GM18858 (cell line): Measurements from ENCODE around the gene SLPI.

ENCODE experiments used
- ATAC-seq: cut with Tn5 transposase; IDR thresholded peaks from one replicate; pipeline ENCODE4 v1.9.1; 2021; ENCODE audit not compliant: unreplicated experiment

The SLPI gene

DNA sequence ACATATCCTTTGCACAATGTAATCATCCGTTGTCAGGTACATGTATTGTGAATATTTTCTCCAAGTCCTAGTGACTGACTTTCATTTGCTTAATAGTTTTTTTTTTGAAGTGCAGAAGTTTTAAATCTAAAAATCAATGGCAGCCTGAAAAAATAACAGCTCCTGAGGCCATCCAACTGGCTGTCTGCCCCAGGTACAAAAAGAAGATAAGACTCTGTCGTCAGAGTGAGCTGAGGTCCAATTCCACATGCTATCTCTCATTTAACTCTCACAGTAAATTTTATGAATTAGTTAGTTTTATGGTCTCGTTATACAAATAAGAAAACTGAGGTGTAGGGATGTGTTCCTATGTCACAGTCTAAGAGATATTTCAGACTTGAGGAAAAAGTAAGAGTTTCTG, 21.0 kb upstream of the SLPI start:
- no peak for ATAC-seq

DNA sequence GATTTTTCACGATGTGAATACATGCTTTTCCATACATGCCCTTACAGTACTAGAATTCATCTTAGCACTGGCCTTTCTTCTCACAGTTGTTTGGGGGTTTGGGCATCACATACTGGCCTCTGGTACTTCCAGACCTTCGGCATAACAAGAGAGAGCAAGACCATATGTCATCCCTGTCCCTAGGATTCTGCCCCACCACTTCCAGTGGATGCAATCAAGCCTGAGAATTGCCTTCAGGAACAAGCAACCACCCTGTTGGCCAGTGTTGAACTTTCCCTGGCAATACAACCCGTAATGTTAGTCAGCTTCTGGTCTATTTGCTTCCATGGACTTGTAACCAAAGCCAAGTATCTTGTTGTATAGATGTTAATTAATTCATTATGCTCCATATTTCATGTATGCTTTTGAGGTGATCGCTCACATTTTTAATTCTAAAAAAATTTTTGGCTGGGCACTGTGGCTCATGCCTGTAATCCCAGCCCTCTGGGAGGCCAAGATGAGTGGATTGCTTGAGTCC, 15.4 kb upstream of the SLPI start:
- ATAC-seq: no peak

DNA sequence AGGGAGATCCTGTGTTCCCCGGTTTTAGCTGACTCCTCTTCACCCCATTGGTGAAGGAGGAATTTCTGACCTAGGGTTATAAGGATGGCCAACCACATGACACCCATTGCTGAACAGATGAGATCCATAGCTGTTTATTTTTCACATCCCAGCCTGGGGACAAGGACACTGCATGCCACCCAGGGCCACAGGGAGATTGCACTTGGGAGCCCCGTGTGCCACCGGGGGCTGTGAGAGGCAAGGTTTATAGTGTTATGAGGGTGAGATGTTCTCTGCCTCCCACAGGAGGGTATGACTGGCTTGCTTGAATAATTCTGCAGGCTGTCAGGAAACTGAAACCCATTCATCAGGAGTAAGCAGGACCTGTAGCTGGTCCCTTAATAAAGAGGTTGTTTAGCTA, 14.7 kb upstream of the SLPI start:
- no peak for ATAC-seq

DNA sequence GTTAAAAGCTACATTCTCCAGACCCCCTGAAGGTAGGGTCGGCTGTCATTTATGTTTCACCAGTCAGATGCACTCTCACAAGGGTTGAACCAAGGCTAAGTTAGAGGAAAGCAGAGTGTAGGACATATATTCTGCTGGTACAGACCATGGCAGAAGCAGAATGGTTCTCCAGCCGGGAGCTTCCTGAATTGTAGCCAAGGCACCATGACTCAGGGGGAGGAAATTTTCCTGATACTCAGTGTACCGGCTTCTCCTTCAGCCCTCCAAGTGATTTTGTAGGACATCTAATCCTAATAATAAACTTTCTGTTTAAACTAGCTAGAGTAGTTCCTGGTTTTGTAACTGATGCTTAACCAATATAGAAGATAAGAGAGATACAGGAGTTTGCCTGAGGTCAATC, 14.2 kb upstream of the SLPI start:
- ATAC-seq: no peak

DNA sequence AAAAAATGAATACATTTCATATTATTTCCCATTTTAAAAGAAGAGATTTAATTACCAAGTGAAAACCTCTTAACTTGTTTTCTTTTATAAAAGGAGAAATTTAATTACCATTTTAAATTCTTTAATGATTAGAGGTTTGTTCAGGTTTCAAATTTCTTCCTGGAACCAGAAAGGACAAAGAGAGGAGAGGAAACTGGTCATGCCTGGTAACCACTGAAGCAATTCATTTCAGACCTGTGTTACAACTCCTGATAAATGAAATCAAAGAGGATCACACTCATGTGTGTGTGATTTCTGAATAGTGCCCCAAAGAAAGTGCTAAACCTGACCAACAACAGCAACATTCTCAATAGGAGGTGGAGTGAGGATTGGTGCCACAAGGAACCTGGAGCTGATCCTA, 12.6 kb upstream of the SLPI start:
- ATAC-seq: no peak

DNA sequence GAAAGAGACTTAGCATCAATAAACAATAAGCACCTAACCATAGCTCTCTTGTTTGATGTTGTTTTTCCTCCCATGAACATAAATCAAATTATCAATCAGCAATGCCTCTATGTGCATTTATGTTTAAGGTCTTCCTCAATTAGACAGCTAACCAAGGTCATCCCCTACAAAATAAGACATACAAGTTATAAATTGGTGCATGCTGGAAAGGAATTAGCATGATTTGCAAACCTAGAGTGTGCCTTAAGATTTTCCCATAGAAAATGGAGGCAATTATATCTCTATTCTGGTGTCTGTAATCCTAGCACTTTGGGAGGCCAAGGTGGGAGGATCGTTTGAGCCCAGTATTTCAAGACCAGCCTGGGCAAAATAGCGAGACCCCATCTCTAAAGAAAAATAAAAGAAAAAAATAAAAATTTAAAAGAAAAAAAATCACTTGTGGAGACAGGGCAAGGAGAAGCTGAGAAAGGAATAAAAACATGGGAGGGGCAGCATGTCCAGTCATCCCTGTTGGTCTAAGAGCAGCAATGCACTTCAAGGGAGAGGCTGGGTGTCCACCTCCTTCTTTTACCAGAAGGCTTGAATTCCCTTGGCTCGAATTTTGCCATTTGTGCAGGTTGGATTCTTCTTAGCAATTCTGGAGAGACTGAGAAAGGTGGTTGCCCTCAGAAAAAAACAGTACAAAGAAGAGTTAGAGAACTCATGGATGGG, 9.3 kb upstream of the SLPI start:
- no peak for ATAC-seq

DNA sequence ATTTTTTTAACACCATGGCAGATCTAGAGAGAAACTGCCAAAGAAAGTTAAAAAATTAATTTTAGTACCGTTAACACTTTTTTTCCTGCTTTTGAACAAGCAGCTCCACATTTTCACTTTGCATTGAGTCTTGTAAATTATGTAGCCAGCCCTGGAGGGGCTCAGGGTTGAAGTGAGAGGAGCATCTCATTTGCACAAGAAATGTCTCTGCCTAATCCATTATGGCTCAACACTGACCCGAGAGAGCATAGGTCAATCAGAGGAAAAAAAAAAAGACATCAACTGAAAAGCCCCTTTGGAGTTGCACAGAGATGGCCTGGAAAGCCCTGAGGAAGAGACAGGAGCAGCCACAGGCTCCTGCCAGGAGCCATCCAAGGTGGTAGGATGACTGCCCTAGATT, 4.3 kb upstream of the SLPI start:
- ATAC-seq: no peak

DNA sequence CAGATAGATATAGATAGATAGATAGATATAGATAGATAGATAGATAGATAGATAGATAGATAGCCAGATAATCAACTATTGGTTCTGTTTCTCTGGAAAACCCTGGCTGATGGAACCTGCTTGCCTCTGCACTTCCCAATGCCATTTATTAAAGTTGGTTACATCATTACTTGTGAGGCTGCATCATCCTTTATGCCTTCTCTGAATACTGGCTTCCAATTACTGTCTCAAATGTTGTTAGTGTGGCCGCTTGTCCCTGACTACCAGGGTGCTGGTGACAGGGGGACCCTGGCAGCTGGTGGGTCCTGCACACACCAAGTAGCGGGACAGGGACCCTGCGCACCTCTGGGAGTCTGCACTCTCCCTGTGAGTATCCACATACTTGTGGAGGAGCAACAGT, 3.9 kb upstream of the SLPI start:
- ATAC-seq: no peak

DNA sequence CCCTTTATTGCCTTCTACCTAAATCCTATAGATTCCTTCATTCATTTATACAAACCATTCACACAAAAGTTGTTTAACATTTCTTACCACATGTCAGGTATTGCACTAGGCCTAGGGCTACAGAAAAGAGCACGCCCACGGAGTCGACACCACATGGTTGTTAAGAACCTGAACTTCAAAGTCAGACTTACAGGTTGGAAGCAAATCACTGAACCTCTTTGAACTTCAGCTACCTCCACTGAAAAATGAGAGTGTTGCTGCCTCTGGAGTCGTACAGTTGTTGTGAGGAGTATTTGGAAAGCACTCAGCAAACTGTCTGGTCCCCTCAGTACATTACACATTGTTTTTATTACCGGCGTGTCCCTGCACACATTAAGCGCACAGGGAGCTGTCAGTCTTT, 3.3 kb upstream of the SLPI start:
- no peak for ATAC-seq

DNA sequence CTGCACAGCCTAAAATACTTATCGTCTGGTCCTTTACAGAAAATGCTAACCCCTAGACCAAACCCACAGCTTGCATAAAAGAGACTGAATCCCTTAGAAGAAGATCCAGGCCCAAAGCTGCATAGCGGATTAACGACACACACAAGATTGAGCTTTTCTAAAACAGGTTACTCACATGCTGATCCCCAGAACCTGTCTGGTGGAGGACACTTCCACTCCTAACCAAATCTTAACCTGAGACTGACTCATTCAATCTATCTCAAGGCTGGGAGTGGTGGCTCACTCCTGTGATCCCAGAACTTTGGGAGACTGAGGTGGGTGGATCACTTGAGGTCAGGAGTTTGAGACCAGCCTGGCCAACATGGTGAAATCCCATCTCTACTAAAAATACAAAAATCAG, 2.8 kb upstream of the SLPI start:
- no peak for ATAC-seq

DNA sequence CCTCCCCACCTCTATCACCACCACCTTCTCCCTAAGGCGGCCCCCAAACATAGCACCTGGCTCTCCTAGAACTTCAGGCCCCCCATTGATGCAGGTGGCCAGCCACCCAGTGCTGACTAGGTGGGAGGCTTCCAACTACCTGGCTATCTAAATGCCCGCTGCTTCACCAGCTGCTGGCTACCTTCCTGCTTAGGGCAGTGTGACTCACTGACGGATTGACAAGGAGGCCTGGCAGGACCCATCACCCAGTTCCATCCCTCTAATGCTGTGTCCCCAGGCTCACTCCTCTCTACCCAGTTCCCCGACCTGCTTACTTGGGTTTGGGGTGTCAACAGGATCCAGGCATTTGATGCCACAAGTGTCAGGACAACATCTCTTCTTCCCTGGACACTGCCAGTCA, 1.1 kb downstream of the SLPI start:
- no peak for ATAC-seq

DNA sequence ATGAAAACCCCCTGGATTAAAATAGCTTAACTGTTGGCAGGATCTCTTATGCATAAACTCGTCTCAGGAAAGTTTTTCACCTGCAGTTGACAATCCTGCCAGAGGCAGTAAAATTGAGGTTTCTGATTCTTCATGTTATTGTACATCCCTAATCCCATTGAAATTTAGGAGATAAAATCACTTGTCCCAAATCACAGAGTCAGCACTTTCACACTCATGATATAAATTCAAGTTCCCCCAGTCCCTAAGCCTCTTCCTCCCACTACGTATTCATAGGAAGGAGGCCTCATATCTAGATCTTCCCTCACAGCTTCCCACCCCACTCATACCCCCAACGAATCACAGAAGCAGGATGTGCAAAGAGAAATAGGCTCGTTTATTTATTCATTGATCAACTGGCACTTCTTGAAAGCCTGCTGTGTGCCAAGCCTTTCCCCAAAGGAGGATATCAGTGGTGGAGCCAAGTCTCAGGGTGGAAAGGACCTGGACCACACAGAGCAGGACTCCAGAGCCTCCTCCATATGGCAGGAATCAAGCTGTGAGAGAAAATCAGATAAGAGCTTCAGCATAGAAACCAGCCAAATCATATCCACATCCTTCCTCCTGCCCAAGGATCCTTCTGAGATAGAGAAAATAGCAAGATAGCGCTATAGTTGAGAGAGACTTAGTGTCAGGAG, 2.3 kb downstream of the SLPI start:
- ATAC-seq: no peak

DNA sequence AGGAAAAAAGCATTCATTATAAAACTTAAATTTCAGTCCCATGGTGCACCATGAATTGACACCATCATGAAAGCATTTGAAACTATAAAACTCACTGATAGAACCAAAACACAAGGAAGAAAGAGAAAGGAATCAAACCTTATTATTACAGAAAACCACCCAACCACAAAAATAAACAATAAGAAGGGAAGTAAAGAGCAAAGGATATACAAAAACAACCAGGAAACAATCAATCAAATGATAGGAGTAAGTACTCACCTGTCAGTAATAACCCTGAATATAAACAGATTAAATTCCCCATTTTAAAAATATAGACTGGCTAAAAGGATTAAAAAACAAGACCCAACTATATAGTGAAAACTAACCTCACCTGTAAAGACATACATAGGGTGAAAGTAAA, 5.8 kb downstream of the SLPI start:
- ATAC-seq: no peak

DNA sequence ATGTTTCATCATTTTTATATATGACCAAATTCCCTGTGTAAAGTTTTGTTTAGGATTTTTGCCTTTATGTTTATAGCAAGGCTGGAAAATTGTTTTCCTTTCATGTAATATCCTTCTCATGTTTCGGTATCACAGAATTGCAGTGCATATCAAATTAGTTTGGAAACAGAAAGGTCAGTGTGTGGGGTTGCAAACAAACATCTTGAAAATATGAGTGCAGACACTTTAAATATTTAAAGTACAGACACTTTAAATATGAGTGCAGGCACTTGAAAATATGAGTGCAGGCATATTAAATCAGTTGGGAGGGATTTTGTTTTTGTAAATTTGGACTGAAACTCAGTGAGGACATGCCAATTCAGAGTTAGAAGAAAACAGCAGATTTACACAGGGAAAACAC, 6.5 kb downstream of the SLPI start:
- ATAC-seq: no peak

DNA sequence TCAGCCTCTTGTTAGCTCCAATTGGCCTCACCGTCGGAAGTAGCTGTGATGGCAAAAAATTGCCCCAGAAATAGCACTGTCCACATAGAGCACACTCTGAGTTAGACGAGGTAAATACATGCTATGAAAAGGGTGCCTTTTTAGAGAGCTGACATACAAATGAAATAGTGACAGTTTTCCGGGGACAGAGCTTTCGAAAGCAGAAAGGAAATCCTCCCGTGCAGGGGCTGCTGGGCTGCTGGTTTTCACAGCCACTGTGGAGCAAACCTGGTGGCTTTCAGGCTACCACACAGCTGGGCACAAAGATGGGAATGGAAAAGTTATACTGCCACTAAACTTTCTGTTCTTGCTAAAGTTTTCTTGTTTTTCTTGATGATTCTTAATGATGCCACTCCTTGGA, 8.3 kb downstream of the SLPI start:
- no peak for ATAC-seq

DNA sequence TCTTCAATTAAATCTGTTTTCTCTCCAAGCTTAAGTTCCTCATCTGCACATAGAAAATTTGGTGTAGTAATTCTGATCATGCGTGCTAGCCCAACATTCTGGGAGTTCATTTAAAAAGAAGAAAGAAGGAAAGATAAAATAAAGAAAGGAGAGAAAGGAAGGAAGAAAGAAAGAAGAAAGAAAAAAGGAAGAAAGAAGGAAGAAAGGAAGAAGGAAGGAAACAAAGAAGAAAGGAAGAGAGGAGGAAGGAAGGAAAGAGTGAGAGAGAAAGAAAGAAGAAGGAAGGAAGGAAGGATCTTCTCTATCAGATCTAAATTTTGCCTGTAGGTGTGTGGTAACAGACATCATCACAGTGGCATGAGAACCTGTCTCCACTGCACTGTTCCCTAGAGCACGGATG, 16.2 kb downstream of the SLPI start:
- ATAC-seq: no peak

DNA sequence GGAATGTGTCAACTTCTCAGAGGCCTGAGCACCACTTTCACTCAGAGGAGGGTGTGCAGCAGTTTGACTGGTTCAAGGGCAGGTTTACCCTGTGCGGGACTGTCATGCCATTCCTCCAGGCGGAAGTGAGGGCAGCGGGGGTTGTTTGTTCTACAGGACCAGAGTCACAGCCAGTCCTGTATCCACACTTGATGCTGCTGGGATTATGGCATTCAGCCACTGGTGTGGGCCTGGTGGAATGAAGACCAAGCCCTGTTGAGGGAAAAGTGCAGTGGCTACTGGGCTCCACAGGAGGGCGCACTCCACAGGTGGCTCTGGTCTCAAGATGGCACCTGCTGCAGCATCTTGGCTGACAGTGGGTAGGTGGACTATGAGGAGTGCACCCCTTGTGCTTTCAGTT, 18.4 kb downstream of the SLPI start:
- ATAC-seq: no peak

DNA sequence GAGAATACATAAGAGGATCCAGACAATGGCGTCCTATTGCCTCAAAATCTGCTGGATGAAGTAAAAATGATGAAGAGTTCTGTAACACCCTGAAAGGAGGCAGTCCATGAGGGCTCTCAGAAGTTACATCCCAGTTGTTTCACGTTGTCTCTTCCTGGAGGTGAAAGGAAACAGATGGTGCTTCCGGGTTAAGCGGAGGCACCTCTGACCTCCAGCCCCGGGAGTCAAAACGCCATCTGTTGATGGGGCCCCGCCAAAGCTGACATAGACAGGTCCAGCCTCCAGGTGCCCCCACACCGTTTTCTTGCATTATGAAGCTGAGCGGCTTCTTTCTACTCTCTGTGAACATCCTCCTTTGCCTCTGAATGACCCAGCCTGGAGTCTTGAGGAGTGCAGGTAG, 23.7 kb downstream of the SLPI start:
- no peak for ATAC-seq

DNA sequence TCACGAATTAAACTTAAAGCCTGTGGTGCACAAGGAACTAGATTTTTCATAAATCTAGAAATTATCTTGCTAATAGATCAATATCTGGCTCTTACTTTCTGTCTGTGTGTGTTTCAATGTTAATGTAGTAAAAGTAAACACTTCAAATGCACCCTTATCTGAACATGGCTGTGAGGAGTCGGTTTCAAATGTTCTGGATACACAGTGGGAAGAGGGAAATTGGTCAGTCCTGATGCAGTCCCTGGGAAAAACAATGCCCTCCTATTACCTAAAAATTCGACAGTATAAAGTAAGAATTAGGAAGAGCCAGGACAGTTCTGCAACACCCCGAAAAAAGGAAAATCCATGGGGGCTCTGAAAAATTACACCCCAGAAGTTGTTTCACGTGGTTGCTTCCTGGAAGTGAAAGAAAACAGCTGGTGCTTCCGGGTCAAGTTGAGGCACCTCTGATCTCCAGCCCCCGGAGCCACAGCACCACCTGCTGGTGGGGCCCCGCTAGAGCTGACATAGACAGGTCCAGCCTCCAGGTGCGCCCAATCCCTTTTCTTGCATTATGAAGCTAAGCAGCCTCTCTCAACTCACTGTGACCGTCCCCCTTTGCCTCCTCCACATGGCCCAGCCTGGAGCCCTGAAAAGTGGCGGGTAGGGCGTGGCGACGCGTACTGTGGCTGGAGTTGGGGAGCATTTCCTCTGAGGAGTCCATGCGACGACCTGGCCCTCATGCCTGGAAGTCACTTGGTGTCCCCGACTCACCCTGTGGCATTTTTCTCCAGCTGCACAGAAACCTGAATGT, 24.9 kb downstream of the SLPI start:
- ATAC-seq: no peak

DNA sequence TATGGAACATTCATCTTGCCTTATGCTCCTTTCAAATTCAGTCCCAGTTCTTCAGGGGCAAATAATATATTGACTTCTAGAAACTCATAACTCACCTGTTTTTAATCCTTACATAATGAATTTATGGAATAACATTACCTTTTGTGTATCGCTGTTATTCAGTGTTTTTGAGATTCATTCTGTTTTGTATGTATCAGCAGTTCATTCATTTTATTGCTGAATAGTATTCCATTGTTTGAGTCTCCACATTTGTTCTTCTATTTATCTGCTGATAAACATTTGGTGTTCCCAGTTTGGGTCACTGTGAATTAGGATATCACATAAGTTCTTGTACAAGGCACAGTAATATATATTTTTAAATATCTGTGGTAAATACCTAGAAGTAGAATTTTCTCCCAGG, 28.1 kb downstream of the SLPI start:
- no peak for ATAC-seq

DNA sequence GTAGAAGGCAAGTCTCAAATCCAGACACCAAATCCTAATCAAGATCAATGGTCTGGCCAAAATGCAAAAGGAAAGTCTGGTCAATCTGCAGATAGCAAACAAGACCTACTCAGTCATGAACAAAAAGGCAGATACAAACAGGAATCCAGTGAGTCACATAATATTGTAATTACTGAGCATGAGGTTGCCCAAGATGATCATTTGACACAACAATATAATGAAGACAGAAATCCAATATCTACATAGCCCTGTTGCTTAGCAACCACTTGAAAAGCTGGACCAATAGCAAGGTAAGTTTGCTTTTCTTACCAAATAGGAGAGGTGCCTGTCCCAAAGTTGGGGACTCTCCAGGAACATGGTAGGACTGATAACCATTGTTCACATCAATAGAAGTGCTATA, 31.2 kb downstream of the SLPI start:
- ATAC-seq: no peak

DNA sequence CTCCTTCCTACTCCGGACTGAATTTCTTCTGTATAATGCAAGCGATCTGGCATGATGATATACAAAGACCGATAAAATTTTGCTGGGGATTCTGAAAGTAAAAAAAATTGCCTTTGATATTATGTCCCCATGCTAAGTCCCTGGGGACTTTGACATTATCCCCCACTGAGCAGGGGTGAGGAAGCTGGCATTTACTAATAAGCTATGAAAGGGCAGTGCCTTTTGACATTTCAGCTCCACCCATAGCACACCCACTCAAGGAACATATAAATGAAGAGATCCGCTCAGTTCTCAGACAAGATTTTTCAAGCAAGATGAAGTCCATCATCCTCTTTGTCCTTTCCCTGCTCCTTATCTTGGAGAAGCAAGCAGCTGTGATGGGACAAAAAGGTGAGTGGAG, 33.3 kb downstream of the SLPI start, which contains the start of gene SEMG2:
Gene SEMG2 (plus strand): TSS at position 298 of the 400 bp plus-strand sequence. CDS start 17 bp downstream, at position 315.
- no peak for ATAC-seq
